HG03521 (cell line): ENCODE results near the gene UQCC2.

Experiments
- ATAC-seq: cut with Tn5 transposase; IDR thresholded peaks from one replicate; pipeline ENCODE4 v1.9.1; 2021; ENCODE audit warnings: mild to moderate bottlenecking, moderate library complexity; ENCODE audit not compliant: unreplicated experiment

Gene UQCC2

GRCh38 chr6:33711140-33712129 is at the start of gene UQCC2:
Gene UQCC2, minus strand, starts transcription at chr6:33711700. Its CDS starts 14 bp downstream, at chr6:33711686.
- peak; percentile 89 for ATAC-seq

DNA sequence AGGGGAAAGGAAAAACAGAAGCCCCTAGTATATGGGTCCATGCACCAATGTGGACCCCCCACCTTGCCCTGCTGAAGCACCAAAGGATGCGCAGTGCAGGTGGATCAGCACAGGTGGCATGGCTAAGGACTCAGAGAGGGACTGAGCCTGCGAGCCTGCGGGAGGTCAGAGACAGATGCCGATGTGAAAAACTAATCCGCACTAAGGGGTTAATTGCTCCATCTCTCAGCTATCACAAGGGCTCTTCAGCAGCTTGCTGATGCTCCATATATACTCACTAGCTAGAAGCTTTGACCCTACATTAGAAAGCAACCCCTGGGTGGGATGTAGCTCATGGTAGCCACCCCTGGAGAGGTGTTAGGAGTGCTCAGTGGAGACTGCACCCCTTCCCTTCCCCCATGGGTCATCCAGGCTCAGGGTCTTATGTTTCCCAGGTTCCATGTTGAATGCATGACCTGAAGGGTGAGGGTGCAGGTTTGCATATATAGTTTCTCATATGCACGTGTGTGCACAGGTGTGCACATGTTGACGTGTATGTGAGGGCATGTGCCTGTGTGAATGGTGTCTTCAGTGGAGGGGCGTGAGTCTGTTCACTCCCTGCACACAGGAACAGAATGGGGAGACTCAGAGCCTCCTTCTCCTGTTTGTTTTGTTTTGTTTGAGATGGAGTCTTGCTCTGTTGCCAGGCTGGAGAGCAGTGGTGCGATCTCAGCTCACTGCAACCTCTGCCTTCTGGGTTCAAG is 48.6 kb upstream of the UQCC2 start:
- no peak for ATAC-seq

DNA sequence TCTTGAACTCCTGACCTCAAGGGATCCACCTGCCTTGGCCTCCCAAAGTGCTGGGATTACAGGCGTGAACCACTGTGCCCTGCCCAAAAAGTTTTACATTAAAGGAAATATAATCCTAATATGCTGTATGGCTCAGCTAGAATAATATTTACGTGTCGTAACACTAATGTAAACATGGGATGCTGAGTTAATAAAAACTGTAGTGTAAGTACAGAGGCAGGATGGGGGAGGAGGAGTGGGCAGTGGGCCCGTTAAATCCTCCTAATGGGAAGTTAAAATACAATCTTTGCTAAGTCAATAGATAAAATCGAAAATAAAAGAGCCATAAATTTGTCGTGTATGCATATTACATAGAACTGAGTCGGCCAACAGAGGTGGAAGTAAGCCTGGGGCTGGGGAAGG is 47.3 kb upstream of the UQCC2 start:
- ATAC-seq, result no peak

DNA sequence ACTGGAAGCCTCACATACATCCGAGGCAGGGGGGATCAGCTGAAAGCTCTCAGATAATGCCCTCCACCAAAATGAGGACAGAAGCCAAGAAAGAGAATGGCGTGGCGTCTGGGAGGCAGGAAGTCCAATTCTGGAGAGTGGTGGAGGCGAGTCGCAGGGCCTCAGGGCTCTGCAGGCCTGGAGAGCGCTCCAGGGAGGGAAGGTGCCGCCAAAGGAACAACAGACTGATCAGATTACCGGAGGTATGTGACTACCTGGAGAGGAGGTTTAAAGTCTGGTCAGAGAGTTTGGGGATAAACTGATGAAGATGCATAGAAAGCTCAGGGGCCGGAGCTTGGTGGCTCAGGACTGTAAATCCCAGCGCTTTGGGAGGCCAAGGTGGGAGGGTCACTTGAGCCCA is 46.4 kb upstream of the UQCC2 start:
- no peak for ATAC-seq

DNA sequence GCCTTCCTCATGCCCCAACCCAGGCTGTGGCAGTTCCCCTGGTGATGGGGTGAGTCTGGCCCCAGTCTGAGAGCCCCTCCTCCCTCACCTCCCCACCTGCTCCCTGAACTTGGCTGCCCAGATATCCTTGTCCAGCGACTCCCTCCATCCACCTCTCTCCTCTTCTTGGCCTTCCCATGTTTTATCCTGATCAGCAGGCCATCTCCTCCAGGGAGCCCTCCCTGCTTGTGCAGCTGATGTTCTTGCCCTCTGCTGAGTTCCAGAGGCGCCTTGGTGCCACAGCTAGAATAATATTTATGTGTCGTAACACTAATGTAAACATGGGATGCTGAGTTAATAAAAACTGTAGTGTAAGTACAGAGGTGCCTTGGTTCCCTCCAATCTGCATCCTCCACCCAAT is 45.6 kb upstream of the UQCC2 start:
- ATAC-seq, result no peak

- no peak for ATAC-seq
Observed at GRCh38 chr6:33756211-33756954, 44.9 kb upstream of the UQCC2 start.

GRCh38 chr6:33755070-33755869 is 43.8 kb upstream of the UQCC2 start:
- no peak for ATAC-seq

DNA sequence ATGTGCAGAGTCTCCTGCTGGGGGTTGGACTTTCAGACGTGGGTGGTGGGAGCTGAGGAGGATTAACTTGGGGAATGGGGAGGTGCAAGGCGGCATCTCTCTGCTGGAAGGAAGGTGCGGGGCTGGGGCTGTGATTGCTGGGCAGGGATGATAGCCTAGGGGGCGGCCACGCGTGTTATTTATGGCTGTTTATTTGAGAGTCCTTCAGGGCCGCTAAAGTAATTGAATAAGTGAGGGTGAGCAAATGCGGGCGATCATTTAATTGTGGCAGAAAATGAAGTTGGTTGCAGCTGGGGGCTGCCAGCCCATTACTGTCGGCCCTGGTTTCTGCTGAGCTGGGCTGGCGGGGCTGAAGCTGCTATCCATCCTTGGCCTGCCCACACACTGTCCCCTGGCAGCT is 42.7 kb upstream of the UQCC2 start:
- ATAC-seq, result no peak

DNA sequence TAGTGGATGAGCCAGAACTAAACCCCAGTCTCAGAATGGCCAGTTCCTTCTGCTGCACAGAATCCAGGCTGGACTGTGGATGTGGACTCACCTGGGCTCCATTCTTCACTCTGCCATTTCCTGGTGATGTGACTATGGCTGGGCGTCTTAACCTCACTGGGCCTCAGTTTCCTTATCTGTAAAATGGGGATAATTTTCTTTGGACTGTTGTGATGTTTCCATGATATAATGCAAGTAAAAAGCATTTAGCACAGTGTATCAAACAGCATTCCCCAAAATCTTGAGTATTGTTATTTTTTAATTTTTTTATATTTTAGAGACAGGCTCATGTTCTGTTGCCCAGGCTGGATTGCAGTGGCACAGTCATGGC is 41.1 kb upstream of the UQCC2 start:
- ATAC-seq, result no peak

GRCh38 chr6:33751771-33752645 is 40.5 kb upstream of the UQCC2 start:
- no peak for ATAC-seq

- no peak for ATAC-seq
Observed at GRCh38 chr6:33750244-33750991, 38.9 kb upstream of the UQCC2 start.

- ATAC-seq, result no peak
Observed at GRCh38 chr6:33749401-33749800, 37.9 kb upstream of the UQCC2 start.

GRCh38 chr6:33748841-33749240 is 37.3 kb upstream of the UQCC2 start:
- no peak for ATAC-seq

- ATAC-seq, result no peak
Observed at GRCh38 chr6:33747823-33748222, 36.3 kb upstream of the UQCC2 start.

DNA sequence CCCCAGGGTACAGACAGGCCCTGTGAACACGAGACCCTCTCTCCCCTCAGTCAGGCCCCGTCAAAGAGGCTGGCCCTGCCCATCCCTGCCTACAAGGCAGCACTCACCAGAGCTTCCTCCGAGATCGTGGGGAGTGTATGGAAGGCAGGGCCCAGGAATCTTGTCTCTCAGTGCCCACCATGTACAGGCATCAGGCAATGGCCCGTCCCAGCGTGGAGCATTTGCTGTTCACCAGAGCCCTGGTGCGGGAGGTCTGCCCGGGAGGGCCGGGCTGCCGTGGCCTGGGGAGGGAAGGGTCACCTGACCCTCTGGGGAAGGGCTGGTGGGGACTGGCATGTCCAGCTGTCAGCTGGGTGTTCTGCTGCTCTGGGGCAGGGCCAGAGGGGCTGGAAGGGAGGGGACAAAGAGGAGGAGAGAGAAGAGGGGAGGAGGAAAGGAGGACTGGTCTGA is 35.2 kb upstream of the UQCC2 start, which contains the start of gene IP6K3:
Gene IP6K3, minus strand, starts transcription at position 255 of the 450 bp plus-strand sequence. CDS start 11,429 bp downstream, outside the sequence.
- ATAC-seq, result no peak

GRCh38 chr6:33746036-33746600 is 34.6 kb upstream of the UQCC2 start:
- no peak for ATAC-seq

DNA sequence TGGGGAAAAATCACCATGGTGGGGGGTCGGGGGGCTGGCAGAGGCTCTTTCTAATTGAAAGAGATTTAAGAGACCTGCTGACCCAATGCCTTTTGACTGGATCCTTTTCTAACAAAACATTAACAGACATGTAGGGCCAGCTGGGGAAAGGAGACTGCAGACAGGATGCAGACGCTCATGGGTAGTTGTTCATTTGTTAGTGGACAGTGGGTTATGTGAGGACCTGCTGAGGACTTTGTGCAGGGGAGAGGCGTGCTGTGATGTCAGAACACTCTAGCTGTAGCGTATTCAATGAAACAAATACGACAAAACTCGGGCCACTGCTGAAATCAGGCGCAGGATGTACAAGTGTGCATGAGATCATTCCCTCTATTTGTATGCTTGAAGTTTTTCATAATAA is 34.0 kb upstream of the UQCC2 start:
- no peak for ATAC-seq

GRCh38 chr6:33744895-33745546 is 33.5 kb upstream of the UQCC2 start:
- ATAC-seq, result no peak
